Activated naive CD4-positive, alpha-beta T cell treated with anti-CD3 and anti-CD28 coated beads, Interleukin-2, amount 50 U/mL, for 72 hours (primary cell): ENCODE measurements around the gene KLF13. TPM values are rescaled to one million over a fixed set of nuclear protein-coding genes. Genes with fewer than 3 reads are reported as not detected.
"Not testable (repeated sequence)": the region's sequence is repeated elsewhere in the genome, so short reads cannot be mapped to it uniquely, and the experiment has no call there.

Experiments
- ATAC-seq, 2 donors: fragments of 150-1000 bp; cut with Tn5 transposase; 2 replicates each; pipeline ENCODE4 v1.10.0; 2021; ENCODE audit warnings: mild to moderate bottlenecking in 2 of 2, moderate library complexity in 2 of 2
- DNase-seq, 2 donors: peaks; one replicate each; pipeline ENCODE4 v3.0.0; 2021 to 2022; ENCODE audit warnings: low spot score in 2 of 2
- H3K27ac Mint-ChIP-seq, 2 donors: one replicate each; pipeline ENCODE4 v1.8.0; 2022; ENCODE audit warnings: mild to moderate bottlenecking in 2 of 2, mixed read lengths in 2 of 2
- H3K36me3 Mint-ChIP-seq, 2 donors: one replicate each; pipeline ENCODE4 v1.8.0; 2022; ENCODE audit warnings: mixed read lengths in 2 of 2
- H3K9me3 Mint-ChIP-seq, 2 donors: one replicate each; pipeline ENCODE4 v1.8.0; 2022; ENCODE audit warnings: mixed read lengths in 2 of 2
- total RNA-seq, 2 donors: library from RNA; stranded (reverse); gene quantifications; one replicate each; pipeline ENCODE4 v1.2.3, GENCODE V29; 2022

The KLF13 gene
- total RNA-seq, 2 donors from 2014 or later: 124 to 161 TPM

- peak overlapping the region; percentile 98 to 99 for H3K27ac Mint-ChIP-seq
- peaks cover 10 to 48% of the 10 kb centered on the region in 2 donors for H3K36me3 Mint-ChIP-seq
- DNase-seq (no peak), ATAC-seq (peak; percentile 1 to 51)
- no peaks in the 10 kb centered on the region for H3K9me3 Mint-ChIP-seq
Measured at GRCh38 chr15:31344823-31345605, 18.4 kb downstream of the KLF13 start.

- ATAC-seq (peak; percentile 26 to 42), DNase-seq (no peak)
- Mint-ChIP-seq H3K27ac (peak overlapping the region; percentile 98 to 99), H3K36me3 (peaks cover 10 to 49% of the 10 kb centered on the region in 2 donors), H3K9me3 (no peaks in the 10 kb centered on the region)
Measured at GRCh38 chr15:31345606-31346366, 19.2 kb downstream of the KLF13 start.

- peaks cover 10 to 54% of the 10 kb centered on the region in 2 donors for H3K36me3 Mint-ChIP-seq
Measured at GRCh38 chr15:31346367-31347066, 19.9 kb downstream of the KLF13 start.

GRCh38 chr15:31347067-31347975 lies 20.7 kb downstream of the KLF13 start:
- peak; percentile 74 to 79 for ATAC-seq
- H3K27ac Mint-ChIP-seq: peak overlapping the region; percentile 98 to 99
- peak; percentile 67 to 89 for DNase-seq
- no peaks in the 10 kb centered on the region for H3K9me3 Mint-ChIP-seq
- H3K36me3 Mint-ChIP-seq: peaks cover 10 to 56% of the 10 kb centered on the region in 2 donors

More at GRCh38 chr15:31346367-31347066, 19.9 kb downstream of the KLF13 start:
- ATAC-seq: peak; percentile 6 to 17
- DNase-seq: no peak
- peak overlapping the region; percentile 98 to 99 for H3K27ac Mint-ChIP-seq
- H3K9me3 Mint-ChIP-seq: no peaks in the 10 kb centered on the region

GRCh38 chr15:31347981-31348803 lies 21.6 kb downstream of the KLF13 start:
- Mint-ChIP-seq H3K9me3 (no peaks in the 10 kb centered on the region), H3K27ac (peak overlapping the region; percentile 98 to 99), H3K36me3 (peaks cover 10 to 56% of the 10 kb centered on the region in 2 donors)
- DNase-seq (no peak), ATAC-seq (no peak)

GRCh38 chr15:31349233-31350141 lies 22.9 kb downstream of the KLF13 start:
- ATAC-seq (no peak), DNase-seq (no peak)
- Mint-ChIP-seq H3K27ac (peak overlapping the region in 1 of 2 donors; percentile 88), H3K36me3 (peaks cover 10 to 58% of the 10 kb centered on the region in 2 donors), H3K9me3 (no peaks in the 10 kb centered on the region)

- Mint-ChIP-seq H3K9me3 (peaks cover 0 to 5% of the 10 kb centered on the region in 2 donors), H3K27ac (peak overlapping the region in 1 of 2 donors; percentile 88), H3K36me3 (peaks cover 10 to 68% of the 10 kb centered on the region in 2 donors)
- ATAC-seq: no peak
- DNase-seq: no peak
Measured at GRCh38 chr15:31350771-31351170, 24.1 kb downstream of the KLF13 start.

GRCh38 chr15:31352339-31352751 lies 25.7 kb downstream of the KLF13 start:
- Mint-ChIP-seq H3K36me3 (peaks cover 10 to 66% of the 10 kb centered on the region in 2 donors), H3K27ac (peak overlapping the region; percentile 88 to 89), H3K9me3 (peaks cover 0 to 5% of the 10 kb centered on the region in 2 donors)
- ATAC-seq (peak in 1 of 2 donors; percentile 15), DNase-seq (no peak)

- DNase-seq (no peak), ATAC-seq (peak; percentile 15 to 34)
Measured at GRCh38 chr15:31352911-31353811, 26.5 kb downstream of the KLF13 start.

GRCh38 chr15:31353931-31354330 lies 27.3 kb downstream of the KLF13 start:
- peak overlapping the region; percentile 88 to 89 for H3K27ac Mint-ChIP-seq
- no peak for DNase-seq

More at GRCh38 chr15:31352911-31353811, 26.5 kb downstream of the KLF13 start:
- Mint-ChIP-seq H3K9me3 (peaks cover 0 to 5% of the 10 kb centered on the region in 2 donors), H3K27ac (peak overlapping the region; percentile 88 to 89), H3K36me3 (peaks cover 5 to 64% of the 10 kb centered on the region in 2 donors)

GRCh38 chr15:31356097-31356496 lies 29.5 kb downstream of the KLF13 start:
- H3K27ac Mint-ChIP-seq: peak overlapping the region; percentile 26 to 81
- peaks cover 5 to 49% of the 10 kb centered on the region in 2 donors for H3K36me3 Mint-ChIP-seq
- not testable (repeated sequence) for H3K9me3 Mint-ChIP-seq, DNase-seq, ATAC-seq

More at GRCh38 chr15:31353931-31354330, 27.3 kb downstream of the KLF13 start:
- H3K36me3 Mint-ChIP-seq: peaks cover 5 to 67% of the 10 kb centered on the region in 2 donors
- ATAC-seq: no peak
- peaks cover 0 to 5% of the 10 kb centered on the region in 2 donors for H3K9me3 Mint-ChIP-seq

GRCh38 chr15:31357148-31357547 lies 30.5 kb downstream of the KLF13 start:
- H3K36me3 Mint-ChIP-seq: peaks cover 5 to 43% of the 10 kb centered on the region in 2 donors
- DNase-seq (no peak), ATAC-seq (peak in 1 of 2 donors; percentile 8)
- peaks cover 0 to 5% of the 10 kb centered on the region in 2 donors for H3K9me3 Mint-ChIP-seq
- H3K27ac Mint-ChIP-seq: peak overlapping the region; percentile 81 to 90

GRCh38 chr15:31358163-31358562 lies 31.5 kb downstream of the KLF13 start:
- DNase-seq (no peak), ATAC-seq (no peak)
- peaks cover 5 to 44% of the 10 kb centered on the region in 2 donors for H3K36me3 Mint-ChIP-seq
- peaks cover 0 to 5% of the 10 kb centered on the region in 2 donors for H3K9me3 Mint-ChIP-seq
- peak overlapping the region; percentile 81 to 90 for H3K27ac Mint-ChIP-seq
